HG02759 (cell line): ENCODE measurements around the gene CAMKK1.

Source experiments
- ATAC-seq: cut with Tn5 transposase; IDR thresholded peaks from one replicate; pipeline ENCODE4 v1.9.1; 2021; ENCODE audit warnings: mild to moderate bottlenecking, moderate library complexity; ENCODE audit not compliant: unreplicated experiment

CAMKK1 gene

DNA sequence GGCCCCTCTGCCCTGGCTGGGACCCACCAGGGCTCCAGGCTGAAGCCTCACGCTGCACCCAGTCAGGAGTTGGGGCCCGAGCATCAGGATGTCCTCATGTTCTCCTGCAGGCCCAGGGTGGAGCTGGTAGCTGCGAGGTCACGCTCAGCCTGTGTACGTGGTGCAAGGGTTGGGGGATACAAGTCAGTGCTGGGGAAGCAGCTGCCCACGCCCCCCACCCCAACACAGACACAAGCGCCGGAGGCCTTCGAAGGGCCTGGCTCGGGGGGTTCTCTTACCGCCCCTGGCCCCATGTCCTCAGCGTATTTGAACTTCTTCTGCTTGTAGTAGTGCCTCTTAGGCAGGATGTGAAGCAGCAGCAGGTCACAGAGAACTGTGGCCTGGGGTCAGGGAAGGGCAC lies 4.9 kb upstream of the CAMKK1 start:
- ATAC-seq = no peak

DNA sequence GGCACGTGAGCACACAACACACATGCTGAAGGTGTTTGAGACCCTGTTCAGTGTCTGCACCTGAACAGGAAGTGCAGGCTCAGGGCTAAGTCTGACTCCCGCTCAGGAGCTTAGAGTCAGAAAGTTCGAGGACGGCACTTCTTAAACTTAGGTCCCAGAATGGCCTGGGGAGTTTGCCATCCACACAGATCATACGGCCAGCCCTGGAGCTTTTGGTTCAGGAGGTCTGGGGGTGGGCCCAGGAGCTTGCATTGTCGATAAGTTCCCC lies 4.0 kb upstream of the CAMKK1 start:
- no peak for ATAC-seq

DNA sequence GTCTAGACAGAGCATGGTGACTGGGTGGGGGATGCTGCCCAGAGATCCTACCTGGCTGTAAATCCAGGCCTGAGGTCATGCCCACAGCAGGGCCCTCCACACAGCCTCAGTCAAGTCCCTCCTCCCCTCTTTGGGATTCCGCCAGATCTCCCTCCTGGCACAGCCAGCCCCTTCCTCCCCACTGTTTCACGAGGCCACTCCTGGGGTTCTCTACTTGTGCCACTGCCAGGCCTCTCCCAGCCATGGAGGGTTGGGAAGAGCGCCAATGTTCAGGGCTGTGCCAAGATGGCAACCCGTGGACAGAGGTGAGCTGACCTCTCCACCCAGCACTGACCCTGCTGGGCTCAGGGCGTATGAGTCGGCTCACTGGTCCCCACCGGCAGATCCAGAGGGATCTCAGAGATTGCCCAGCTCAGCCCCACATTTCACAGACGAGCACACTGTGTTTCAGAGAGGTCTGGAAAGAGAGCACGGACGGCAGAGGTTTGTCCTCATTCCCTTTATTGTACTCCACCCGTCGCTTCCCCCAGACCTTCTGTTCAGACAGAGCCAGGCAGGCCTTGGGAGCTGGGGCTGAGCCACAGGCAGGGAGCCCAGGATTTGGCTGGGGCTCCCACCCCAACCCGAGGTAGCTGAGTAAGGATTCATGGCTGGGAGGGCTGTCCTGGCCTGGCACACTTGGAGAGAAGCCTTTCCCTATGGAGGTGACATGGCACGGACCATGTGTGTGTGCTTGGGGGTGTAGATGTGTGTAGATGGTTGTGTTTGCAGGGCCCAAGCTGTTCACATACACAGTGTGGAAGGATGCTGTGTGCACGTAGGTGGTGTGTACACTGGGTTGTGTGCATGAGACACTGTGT lies 3.5 kb upstream of the CAMKK1 start:
- no peak for ATAC-seq

DNA sequence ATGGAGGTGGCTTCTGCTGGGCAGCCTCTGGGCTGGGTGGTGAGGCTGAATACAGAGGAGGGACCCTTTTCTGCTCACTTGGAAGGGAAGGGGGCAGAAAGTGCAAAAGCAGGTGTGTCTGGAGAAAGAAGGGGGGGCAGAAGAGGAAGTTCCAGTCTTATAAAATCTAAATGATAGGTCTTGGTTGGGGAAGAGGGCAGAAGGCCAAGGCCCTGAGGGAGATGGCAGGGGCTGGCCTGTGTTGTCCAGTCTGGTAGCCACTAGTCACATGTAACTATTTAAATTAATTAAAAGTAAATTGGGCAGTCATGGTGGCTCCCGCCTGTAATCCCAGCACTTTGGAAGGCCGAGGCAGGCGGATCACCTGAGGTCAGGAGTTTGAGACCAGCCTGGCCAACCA lies 2.5 kb upstream of the CAMKK1 start:
- ATAC-seq = no peak

DNA sequence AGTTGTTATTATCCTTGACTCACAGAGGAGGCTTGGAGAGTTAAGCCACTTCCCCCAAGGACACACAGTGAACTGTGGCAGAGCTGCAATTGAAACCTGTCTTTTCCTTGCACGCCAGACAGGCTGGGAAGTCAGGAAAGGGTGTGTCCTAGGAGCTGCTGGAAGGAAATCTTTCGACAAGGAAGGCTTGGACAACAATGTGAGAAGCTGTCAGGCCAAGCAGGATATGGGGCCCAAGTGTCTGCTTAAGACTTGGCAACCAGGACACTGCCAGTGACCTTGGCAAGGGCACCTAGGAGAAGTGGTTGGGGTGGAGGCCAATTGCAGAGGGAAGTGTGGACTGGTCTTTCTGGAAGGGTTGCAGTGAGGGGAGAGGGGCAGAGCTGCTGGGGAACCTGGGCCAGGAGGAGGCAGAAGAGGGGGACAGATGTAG lies 2.1 kb upstream of the CAMKK1 start:
- ATAC-seq = no peak

DNA sequence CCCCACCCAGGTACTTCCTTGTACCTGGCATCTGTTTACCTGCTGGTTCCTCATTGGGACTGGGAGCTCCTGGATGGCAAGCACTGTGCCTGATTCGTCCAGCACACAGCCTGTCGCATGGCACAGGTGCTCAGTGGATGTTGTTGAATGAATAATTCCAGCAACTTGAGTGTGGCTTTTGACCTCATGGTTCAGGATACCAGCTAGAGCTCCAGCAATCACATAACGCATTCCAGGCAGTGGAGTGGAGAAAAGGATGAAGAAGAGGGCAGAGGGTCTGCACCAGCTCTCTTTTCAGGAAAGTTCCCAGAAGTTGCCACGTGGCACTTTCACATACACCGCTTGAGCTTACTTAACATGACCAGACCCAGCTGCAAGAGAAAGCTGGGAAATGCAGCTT lies 1.3 kb upstream of the CAMKK1 start:
- ATAC-seq = no peak

DNA sequence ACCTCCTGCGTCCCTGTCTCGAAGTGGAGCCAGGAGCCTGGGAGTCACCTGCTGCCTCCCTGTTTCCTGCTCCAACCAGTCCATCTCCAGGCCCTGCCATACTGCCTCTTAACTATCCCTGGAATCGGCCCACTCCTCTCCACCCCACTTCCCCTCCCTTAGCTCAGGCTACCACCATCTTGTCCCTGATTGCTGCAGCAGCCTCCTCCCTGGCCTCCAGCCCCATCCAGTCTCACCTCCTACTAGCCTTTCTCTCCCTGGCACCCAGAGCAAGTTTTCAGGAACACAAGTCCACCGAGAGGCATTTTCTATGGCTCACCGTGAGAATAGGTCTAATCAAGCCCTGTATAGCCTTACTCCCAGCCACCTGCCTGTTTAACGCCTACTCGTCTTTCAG lies 865 bp upstream of the CAMKK1 start:
- ATAC-seq = no peak

DNA sequence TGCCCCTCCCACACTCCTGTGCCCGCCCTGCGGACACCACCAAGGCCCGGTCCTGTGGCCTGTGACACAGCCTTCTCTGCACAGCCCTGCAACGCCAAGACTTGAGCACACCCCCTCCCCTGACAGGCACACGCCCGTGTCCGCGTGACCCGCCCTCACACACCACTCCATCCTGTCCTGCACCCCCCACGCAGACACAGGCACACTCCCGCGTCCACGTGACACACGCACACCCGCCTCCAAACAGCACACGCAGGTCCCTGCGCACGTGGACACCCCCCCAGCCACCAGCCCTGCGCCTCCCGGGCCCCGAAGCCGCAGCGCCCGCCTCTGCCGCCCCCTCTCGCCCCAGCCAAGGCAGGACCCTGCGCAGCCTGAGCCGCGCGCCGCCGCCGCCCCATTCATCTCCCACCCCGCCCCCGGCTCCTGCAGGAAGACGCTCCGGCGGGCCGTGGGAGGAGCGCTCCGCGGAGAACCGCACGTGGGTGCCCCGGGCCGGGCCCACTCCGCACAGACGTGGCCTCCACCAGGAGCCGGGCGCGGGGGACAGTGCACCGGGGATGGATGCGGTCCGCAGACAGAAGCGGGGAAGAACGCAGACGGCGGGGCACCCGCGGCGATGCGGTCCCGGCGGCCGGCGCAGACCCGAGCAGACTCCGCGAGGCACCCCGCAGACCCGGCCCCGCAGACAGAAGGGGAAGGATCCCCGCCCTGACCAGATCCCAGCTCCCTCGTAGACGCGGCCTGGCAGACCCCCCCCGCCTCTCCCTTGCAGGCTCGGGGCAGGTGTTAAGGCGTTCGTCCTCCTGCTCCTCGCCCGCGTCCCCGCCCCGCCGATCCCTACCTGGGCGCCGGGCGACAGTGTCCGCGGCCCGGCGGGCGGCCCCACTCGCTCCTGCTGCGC lies 506 bp downstream of the CAMKK1 start:
- ATAC-seq = peak; percentile 17

DNA sequence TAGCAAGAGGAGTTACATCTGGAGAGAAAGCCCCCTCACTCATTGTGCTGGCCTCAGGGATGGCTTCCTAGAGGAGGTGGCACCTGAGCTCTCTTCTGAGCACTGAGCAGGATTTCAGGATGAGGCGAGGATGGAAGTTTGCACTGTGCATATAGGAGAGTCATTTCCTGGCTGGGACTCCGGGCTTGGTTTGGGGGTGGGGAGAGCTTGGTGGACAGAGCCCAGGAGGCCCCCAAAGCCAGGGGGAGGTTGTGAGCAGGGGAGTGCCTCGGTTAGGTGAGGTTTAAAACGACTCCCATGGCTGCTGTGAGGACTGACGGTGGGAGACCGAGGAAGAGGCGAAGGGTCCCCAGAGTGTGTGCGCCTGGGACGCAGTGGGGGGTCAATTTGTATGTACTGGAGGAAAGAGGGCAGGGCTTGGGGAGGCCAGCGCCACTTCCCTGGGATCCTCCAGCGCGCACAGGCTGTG lies 1.2 kb downstream of the CAMKK1 start:
- no peak for ATAC-seq

DNA sequence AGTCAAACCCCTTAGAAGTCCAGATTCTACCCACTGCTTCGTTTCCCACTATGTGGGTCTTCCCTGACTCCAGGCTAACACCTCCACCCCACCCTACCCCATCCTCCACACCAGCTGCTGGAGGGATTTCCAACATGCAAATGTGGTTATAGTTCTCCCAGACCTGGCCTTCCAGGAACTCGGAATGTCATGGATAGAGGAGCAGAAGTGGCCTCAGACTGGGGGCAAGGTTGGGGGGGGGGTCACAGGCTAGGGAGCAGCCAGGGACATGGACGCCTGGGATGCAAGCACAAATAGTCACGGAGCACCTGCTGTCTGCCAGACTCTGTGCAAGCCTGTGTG lies 2.0 kb downstream of the CAMKK1 start:
- no peak for ATAC-seq

DNA sequence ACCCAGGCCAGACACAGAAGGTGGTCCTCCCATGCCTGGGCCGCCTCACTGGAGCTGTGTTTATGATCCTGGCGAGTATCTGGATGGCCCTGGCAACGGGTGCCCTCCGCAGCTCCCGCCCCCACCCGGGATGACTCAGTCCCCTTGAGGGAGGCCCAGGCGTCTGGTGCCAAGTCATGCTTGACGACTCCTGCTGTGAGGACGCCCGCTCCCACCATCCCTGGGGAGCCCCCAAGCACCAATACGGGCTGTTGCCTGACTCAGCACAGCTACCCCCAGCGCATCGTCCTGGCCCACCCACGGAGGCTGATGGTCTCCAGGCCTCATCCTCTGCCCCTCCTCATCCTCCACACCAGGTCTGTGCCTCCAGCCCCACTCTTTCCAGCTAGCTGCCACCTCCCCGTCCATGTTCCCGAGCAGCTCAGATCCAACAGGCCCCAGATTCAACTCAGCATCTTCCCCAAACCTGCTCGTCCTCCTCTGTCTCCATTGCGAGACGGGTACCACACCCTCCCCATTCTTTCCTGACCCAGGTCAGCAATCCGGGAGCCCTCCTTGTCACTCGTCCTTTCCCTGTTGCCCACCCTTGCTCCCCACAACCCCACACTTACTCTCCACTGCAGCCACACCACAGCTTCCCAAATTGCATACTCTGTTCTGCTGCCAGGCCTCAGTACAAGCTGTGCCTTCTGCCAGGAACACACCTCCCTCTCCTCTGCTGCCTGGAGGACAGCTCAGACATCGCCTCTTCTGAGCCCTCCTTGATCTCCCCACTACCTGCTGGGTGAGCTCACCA lies 2.6 kb downstream of the CAMKK1 start:
- no peak for ATAC-seq

DNA sequence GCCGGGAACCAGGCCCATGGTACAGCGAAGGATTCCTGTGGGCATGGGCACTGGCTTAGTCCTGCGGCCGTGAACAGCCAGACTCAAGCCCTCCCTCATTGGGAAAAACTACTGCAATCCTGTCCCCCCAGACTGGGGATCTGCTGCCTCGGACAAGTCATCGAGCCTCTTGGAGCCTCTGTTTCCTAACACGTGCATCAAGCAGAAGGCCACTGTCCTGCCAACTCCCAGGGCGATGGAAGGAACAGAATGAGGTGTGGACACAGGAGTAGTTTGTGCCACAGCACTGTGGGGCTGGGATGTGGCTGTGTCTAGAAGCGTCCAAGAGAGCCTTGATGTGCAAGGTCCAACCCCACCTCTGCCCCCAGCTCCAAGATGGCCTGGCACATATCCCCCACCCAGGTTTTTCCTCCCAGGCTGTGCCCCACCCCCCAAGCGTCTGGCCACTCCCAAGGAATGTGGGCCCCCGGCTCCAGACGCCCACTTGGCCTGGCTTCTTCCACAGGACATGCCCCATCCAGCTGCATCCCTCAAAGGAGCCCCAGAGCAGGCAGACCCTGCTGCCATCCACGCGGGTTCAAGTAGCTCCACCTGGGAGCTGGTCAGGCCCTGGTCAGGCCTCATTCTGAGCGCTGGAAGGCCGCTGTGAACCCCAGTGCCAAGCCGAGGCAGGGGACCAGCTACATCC lies 3.4 kb downstream of the CAMKK1 start:
- ATAC-seq = no peak

DNA sequence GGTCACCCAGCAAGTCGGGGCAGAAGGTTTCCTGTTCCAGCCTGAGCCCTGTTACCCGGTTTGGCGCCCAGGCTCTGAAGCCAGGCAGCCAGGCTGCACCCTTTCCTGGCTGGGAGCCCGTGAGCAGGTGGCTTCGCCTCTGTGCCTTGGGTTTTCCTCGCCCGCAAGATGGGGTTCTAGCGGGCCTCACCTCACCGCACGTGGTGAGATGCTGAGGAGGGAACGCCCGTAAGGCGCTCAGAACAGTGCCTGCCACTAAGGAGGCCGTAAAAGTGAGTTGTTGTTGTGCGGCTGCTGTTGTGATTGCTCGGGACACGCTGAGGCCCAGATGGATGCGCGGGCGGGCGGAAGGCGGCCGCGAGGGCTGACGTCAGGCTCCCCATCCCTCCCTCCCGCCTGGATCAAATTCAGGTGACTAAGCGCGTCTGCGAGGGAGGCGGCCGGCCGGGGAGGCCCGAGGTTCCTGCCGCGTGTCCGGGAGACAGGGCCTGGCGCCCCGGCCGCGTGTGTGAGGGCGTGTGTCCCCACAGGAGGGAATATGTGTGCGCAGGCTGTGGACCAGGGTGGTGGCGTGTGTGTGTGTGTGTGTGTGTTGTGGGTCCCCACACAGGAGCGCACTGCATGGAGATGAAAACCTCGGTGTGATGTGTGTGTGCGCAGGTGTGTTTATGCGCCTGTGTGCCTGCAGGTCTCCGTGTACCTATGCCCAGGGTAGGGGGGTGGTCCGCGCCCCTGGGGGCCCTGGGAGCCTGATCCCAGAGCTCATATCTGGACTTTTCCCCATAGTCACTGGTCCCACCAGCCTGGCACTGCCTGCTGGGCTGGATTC lies 4.3 kb downstream of the CAMKK1 start:
- ATAC-seq = no peak

DNA sequence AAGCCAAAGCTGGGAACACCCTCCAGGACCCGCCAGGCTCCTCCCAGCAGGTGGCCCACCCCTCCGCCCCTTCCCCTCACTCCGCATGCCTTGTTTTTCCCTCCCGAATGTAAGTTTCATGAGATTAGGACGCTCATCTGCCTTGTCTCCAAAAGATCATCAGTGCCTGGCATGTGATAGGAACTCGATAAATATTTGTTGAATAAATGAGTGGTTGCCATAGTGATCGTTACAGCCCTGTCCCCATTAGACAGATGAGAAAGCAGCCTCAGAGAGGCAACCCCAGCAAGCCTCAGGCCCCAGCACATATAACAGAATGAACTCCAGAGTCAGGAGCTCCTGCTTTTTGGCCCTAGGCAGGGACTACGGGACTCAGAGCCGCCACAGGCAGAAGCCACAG lies 5.0 kb downstream of the CAMKK1 start:
- ATAC-seq = no peak

DNA sequence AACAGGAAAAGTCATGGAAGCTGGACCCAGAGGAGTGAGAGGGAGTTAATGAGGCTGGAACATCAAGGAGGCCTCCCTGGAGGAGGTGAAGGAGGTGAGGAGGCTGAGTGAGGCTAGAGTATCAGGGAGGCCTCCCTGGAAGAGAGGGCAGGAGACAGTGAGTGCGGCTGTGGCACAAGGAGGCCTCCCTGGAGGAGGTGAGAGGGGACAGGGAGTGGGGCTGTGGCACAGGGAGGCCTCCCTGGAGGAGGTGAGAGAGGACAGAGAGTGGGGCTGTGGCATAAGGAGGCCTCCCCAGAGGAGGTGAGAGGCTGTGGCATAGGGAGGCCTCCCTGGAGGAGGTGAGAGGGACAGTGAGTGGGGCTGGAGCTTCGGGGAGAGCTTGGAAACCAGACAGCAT lies 5.5 kb downstream of the CAMKK1 start:
- no peak for ATAC-seq

DNA sequence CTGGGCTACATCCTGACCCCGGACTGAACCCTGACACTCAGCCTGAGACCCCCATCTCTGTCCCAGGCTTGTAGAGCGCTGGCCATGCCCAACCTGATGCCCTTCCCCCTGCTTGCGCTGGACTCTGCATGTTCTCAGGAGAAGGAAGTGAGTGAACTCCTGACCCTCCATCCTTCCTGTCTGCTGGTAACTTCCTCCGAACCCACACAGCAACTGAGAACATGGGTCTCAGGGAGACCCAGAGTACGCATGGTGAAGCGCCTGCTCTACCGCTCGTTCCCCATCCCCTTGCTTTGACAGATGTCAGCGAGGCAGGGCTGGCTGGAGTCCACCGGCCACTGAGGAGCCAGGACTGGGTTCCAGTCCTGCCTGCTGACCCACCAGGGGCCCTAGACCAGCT lies 6.1 kb downstream of the CAMKK1 start:
- ATAC-seq = no peak

DNA sequence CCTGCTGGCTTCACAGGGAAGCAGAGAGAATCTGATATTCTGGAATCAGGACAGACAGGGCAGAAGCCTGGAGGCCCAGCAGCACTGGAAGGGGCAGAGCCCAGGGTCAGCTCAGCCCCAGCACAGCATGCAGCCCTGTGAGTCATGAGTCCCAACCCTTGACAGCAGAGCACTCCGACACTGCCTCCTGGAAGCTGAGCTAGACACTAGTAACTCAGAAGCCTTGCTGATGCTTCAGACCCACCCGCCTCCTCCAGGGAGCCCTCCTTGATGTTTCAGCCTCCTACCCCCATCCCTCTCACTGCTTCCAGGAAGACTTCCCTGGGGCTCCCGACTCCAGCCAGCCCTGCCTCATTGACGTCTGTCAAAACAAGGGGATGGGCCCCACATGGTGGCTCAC lies 6.9 kb downstream of the CAMKK1 start:
- ATAC-seq = no peak

DNA sequence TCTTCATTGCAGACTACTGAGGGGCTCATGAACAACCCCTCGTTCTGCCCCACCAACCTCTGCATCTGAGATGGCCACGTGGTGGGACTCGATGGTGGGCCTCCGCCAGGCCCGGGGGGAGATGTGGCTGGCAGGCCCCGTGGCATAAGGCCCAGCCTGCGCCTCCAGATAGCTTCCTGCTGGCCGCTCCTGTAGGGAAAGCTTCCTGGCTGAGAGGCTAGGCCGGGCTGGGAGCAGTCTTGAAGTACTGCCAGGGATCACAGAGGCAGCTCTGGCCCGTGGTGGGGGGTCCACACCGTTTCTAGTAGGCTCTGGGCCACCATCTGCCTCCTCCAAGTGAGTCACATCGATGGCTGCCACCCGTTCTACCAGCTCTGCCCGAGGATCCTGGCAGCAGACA lies 7.6 kb downstream of the CAMKK1 start:
- ATAC-seq = no peak

DNA sequence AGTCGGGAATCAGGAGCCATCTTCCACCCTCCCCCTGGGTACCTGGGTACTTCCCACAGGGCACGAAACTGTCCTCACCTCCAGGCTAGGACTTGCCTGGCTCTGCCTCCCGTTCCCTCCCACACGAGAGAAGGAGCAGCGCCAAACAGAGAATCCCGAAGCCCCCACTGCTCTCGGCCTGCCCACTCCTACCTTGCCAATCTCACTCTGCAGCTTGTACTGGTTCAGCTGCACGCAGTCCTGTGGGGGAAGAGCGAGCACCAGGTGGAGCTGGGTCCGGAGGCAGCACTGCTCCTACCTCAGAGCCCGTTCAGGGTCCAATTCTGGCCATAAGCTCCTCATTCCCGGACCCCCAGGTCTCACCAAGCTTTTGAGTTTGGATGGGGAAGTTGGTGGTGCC lies 8.7 kb downstream of the CAMKK1 start:
- no peak for ATAC-seq

DNA sequence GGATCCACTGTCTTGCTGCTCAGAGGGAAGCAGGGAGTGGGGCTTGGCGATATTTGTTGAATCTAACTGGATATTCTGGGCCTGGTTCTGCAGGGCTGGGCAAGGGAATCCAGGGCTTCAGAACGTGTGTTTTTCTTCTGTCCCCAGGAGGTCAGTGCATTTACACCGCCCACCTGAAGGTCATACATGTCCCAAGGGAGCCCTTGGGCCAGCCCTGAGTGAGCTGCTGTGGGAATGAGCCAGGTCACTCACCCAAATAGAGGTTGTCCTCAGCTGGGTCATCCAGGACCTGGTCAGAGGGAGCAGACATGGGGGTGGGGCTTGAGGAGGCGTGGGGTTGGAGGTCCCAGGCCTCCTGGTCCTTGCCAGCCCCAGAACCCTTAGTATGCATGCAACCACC lies 10.6 kb downstream of the CAMKK1 start:
- ATAC-seq = no peak
